GM06990 (cell line): ENCODE data around the gene CPSF7.

Experiments used
- DNase-seq: peaks from one replicate; pipeline ENCODE4 v3.0.0-alpha.2; 2011; ENCODE audit not compliant: insufficient read length; ENCODE audit errors: extremely low read depth
- H3K27me3 ChIP-seq: replicated peaks from 2 replicates; pipeline ENCODE4 v1.6.0; 2011; ENCODE audit warnings: low read length; ENCODE audit not compliant: control insufficient read depth, insufficient read depth
- H3K36me3 ChIP-seq: 2 replicates; pipeline ENCODE4 v1.5.1; 2011; ENCODE audit warnings: low read length; ENCODE audit not compliant: control insufficient read depth, insufficient read depth
- H3K4me3 ChIP-seq: replicated peaks from 2 replicates; pipeline ENCODE4 v1.5.1; 2011; ENCODE audit warnings: low read depth, mild to moderate bottlenecking, control low read depth, low read length
- TF ChIP-seq, protein P1 (sequence below): IDR thresholded peaks from 2 replicates; pipeline ENCODE4 v1.5.1; 2011; ENCODE audit warnings: low read length, control low read depth, mild to moderate bottlenecking, inconsistent platforms; ENCODE audit not compliant: insufficient read depth, poor library complexity, severe bottlenecking

The CPSF7 gene

DNA sequence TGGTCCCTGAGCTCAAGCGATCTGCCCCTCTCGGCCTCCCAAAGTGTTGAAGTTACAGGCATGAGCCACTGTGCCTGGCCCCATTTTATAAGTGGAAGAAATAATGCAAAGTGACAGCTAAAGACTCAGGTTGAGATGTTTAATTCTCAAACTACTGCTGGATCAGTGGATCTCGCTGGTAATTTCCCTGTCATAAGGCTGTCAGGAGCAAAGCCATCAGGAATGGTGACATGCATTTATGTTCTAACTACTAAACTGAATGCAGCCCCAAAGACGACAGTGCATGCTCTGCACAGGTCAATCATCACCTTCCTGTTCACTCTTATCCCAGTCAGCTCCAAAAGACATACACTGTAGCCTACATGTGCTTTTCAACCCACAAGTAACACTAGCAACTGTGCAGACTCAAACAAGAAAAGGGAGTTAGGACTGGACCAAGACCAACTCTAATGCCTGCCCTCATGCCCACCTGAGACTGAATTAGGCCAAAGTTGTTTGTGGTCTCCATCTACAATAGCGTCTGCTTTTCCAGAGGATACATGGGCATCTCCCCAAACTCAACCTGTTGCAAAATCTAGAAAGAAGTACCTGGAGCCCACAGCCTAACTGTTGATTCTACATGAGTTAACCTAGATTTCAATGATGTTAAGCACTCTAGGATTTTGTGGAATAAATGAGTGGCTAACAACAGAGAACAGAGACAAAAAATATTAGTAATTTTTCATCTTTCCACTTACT, 22.6 kb downstream of the CPSF7 start:
- H3K27me3 ChIP-seq: no peaks in the 10 kb centered on the region
- H3K4me3 ChIP-seq: no peak overlapping the region
- DNase-seq: no peak
- TF ChIP-seq, protein P1, sequence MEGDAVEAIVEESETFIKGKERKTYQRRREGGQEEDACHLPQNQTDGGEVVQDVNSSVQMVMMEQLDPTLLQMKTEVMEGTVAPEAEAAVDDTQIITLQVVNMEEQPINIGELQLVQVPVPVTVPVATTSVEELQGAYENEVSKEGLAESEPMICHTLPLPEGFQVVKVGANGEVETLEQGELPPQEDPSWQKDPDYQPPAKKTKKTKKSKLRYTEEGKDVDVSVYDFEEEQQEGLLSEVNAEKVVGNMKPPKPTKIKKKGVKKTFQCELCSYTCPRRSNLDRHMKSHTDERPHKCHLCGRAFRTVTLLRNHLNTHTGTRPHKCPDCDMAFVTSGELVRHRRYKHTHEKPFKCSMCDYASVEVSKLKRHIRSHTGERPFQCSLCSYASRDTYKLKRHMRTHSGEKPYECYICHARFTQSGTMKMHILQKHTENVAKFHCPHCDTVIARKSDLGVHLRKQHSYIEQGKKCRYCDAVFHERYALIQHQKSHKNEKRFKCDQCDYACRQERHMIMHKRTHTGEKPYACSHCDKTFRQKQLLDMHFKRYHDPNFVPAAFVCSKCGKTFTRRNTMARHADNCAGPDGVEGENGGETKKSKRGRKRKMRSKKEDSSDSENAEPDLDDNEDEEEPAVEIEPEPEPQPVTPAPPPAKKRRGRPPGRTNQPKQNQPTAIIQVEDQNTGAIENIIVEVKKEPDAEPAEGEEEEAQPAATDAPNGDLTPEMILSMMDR: no peak
- H3K36me3 ChIP-seq: peaks cover 39% of the 10 kb centered on the region

DNA sequence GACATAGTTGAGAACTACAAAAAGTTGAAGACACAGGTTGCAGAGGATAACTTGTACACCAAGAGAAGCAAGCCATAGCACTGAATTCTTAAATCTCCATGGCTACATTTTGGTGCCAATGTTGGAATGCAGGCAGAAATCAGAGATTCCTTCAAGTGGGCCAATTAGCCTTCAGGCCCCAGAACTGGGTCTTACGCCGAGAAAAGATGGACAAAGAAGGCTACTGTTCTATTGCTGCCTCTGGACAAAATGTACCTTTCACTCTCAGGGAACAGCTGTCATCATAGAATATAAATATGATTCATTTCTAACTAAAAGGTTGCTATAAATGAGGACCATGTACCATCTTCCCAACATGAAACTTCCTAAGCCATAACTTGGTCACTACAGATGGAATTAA, 23.7 kb downstream of the CPSF7 start:
- no peak for DNase-seq
- Histone ChIP-seq H3K27me3 (no peaks in the 10 kb centered on the region), H3K36me3 (peaks cover 36% of the 10 kb centered on the region), H3K4me3 (no peak overlapping the region)
- TF ChIP-seq, protein P1: no peak

DNA sequence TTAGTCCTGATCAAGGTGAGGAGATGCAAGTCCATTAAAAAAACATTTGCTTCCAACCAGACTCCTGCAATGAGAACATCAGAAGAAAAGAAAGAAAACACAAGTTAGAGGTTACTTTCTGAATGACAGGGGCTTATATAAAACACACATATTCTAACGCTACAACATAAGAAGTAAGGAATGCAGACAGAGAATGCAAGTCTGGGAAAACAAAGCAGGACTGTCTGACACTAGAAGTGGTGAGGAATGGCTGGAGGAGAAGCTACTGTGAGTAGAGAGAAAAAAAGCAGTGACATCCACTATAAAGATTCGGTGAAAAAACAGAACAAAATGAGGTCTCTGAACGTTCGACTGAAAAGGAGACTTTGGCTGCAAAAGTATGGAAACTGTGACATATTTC, 25.1 kb downstream of the CPSF7 start:
- TF ChIP-seq, protein P1: no peak
- no peak for DNase-seq
- no peak overlapping the region for H3K4me3 ChIP-seq
- peaks cover 36% of the 10 kb centered on the region for H3K36me3 ChIP-seq
- H3K27me3 ChIP-seq: no peaks in the 10 kb centered on the region

DNA sequence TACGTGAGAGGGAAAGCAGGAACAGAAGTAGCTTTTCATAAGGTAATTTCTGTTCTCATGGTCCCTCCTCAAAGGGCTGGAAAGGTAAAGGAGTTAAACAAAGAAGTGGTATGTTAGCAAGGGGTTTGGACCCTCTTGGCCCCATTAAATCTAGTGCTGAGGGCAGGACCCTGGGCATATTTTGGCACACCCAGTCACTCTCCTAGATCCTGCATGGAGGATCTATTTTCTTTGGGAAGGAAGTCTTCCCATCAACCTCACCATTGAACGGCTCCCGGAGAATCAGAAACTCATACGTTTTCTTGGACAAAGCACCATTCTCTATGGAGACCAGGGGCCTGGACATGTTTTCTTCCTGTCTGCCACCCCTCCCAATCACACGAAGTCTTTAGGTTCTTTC, 25.7 kb downstream of the CPSF7 start:
- no peak for DNase-seq
- H3K27me3 ChIP-seq: no peaks in the 10 kb centered on the region
- no peak overlapping the region for H3K4me3 ChIP-seq
- peaks cover 36% of the 10 kb centered on the region for H3K36me3 ChIP-seq
- TF ChIP-seq, protein P1: no peak

DNA sequence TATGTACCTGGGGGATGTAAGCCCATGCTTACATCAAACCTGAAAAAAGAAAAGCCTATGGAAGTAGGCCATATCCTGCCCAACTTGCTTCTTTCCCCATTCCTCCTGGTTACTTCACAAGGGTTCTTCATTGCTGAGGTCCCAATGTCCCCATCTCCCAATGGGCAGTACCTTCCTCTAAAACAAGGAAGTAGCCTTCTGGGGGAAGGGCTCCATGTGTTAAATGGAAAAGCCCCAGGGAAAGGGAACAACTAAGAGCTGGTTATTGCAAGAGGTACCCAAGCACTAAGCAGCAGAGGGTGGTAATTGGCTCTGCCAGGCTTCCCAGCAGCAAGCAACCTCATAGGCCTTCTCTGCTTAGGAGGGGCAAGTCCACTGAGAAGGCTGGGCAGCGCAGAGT, 26.1 kb downstream of the CPSF7 start:
- peaks cover 35% of the 10 kb centered on the region for H3K36me3 ChIP-seq

More for the DNA sequence above, 26.1 kb downstream of the CPSF7 start:
- TF ChIP-seq, protein P1: no peak
- no peak overlapping the region for H3K4me3 ChIP-seq
- DNase-seq: no peak
- H3K27me3 ChIP-seq: no peaks in the 10 kb centered on the region
